SKM-1 (cell line): Measurements from ENCODE around the gene PSMD2.
"Not testable (repeated sequence)": the region's sequence is repeated elsewhere in the genome, so short reads cannot be mapped to it uniquely, and the experiment has no call there.

Experiments
- DNase-seq: peaks from one replicate; lab custom pipeline; 2025; ENCODE audit not compliant: unreplicated experiment; lab: John Stamatoyannopoulos, UW

PSMD2 gene

GRCh38 chr3:184298759-184299487, at the start of gene PSMD2:
Gene PSMD2, plus strand, starts transcription at chr3:184299241. Its CDS starts 26 bp downstream, at chr3:184299267.
- peak; percentile 93 for DNase-seq

DNA sequence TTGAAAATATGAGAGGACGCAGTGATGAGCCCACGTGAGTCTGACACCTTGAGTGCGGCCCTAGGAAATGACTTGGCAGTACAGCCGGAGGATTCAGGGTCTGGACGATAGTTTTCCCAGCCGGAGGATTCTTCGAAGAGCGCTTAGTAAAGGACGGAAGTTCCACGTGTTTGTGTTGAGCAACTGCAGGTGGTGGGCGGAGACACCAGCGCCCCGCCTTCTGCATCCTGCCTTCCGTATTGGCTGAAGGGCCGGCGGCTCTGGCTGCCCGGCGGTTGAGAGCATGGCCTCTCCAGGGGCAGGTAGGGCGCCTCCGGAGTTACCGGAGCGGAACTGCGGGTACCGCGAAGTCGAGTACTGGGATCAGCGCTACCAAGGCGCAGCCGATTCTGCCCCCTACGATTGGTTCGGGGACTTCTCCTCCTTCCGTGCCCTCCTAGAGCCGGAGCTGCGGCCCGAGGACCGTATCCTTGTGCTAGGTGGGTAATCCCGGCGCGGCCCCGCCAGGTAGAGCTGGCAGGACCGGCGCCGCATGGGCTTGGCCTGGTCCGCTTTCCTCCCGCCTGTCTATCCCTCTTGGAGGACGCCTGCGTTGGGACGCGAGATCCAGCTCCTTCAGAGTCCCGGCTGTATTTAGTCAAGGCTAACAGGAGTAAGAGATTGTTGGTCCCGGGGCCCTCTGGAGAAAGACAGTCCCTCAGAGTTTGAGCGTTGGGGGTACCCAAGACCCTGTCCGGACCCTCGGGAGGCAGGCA, 49.5 kb upstream of the PSMD2 start, which contains the start of gene EEF1AKMT4:
TSS of gene EEF1AKMT4 (plus strand) at position 261 of the 755 bp plus-strand sequence. CDS start at position 284, 23 bp downstream.
- DNase-seq: peak; percentile 94

GRCh38 chr3:184250167-184250828, 48.7 kb upstream of the PSMD2 start:
- peak; percentile 91 for DNase-seq

DNA sequence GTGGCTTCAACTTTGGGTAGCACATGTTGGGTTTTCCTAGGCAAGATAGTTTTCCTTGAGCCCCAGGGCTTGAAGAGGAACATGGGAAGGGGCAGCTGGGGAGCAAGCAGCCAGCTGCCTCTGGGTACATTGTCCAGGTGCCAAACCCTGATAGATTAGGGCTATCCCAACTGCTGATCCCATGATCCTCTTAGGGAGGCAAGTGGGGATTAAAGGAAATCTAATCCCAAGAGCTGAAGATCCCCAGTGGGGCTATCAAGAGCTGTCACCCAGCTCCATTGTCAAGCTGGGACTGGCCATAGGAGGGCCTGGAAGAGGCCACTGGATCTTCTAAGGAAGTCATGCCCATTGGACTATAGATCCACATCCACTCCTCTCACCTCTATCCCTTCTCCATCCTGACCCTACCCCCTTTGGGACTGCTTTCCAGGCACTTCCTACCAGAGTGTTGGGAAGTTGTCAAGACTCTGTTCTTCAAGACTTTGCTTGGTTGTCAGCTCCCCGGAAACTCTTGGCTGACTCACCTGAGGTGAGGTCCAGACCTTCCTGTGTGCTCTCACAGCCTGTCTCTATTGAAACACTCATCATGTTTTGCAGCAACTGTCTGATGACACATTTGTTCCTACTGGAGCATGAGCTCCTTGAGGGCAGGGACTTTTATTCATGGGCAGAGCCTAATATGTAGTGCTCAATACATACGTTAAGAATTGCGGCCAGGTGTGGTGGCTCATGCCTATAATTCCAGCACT, 43.6 kb upstream of the PSMD2 start:
- DNase-seq: no peak

GRCh38 chr3:184257083-184257915, 41.7 kb upstream of the PSMD2 start:
- DNase-seq: no peak

DNA sequence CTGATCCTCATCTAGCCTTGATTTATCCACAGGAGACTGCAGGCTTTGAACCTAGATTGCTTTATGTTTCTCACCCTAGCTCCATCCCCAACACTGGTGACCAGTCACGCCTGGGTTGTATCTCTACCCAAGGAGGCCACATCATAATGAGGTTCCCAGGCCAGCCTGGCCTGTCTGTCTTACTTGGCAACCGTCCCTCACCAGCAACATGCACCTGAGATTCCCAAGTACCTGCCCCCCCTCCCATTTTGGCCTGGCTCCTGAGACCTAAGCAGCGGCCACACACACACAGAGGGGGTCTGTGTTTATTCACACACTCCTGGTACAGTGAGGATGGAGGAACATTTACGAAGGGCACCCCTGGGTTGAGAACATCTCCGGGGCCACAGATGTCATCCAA, 40.1 kb upstream of the PSMD2 start:
- DNase-seq: no peak

DNA sequence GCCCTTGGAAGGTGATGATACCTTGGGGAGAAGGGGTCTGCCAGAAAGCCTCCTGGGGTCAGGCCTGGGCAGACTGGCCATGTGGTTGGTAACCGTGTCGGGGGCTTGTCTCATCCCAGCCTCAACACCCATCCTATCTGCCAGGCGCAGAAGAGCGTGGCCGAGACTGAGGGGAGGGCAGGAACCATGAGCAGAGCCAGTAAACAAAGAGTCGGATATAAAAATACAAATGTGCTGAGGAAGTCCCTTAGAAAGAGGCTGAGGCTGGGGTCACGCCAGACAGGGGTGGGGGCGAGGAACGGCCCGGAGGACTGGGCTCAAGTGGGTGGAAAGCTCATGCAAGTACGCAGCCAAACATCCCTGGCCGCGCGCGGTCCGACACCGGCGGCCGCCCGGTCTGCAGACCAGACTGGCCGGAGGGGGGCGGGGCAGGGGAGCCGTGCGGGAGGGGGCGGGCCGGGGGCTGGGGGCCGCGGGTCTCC, 39.6 kb upstream of the PSMD2 start:
- no peak for DNase-seq

DNA sequence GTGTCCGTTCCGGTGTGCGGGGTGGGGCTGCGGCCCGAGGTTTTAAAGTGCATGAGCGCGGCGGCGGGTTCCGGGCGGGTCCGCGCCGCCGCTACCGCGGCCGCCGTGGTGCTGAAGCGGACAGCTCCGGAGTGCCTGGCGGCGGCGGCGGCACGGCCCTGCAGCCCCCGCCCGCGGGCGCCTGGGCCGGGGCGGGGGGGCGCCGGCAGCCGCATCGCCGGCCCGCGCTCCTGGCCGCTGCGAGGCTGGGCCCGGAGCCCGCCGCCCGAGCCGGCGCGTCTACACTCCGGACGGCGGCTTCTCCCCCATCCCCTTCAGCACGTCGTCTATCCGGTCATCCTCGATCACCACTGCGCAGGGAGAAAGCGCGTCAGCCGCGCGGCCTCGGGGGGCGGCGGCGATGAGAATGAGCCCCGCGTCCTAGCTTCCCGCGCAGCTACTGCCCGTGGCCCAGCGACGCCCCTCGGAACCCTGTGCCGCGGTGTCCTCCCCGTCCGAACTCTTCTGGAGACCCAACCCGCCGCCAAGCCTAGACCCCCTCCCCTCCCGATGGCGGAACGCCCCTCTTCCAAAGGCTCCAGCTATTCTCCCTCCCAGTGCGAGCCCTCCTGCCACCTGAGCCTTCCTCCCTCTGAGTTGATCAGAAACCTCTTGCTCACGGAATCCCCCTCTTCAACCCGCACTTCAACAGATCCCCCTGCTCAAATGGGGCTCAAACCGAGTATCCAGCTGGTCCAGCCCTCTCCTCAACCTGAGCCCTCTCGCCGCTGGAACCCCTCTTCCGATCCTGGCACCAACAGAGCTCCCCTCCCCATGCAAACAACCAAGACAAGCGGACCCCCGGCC, 38.9 kb upstream of the PSMD2 start:
- no peak for DNase-seq

GRCh38 chr3:184260724-184261269, 38.2 kb upstream of the PSMD2 start:
- no peak for DNase-seq

- peak; percentile 10 for DNase-seq
Measured at GRCh38 chr3:184261270-184261853, 37.7 kb upstream of the PSMD2 start, which contains the start of gene CAMK2N2. Gene CAMK2N2, minus strand, starts transcription at chr3:184261553. Its CDS starts 268 bp downstream, at chr3:184261285.

DNA sequence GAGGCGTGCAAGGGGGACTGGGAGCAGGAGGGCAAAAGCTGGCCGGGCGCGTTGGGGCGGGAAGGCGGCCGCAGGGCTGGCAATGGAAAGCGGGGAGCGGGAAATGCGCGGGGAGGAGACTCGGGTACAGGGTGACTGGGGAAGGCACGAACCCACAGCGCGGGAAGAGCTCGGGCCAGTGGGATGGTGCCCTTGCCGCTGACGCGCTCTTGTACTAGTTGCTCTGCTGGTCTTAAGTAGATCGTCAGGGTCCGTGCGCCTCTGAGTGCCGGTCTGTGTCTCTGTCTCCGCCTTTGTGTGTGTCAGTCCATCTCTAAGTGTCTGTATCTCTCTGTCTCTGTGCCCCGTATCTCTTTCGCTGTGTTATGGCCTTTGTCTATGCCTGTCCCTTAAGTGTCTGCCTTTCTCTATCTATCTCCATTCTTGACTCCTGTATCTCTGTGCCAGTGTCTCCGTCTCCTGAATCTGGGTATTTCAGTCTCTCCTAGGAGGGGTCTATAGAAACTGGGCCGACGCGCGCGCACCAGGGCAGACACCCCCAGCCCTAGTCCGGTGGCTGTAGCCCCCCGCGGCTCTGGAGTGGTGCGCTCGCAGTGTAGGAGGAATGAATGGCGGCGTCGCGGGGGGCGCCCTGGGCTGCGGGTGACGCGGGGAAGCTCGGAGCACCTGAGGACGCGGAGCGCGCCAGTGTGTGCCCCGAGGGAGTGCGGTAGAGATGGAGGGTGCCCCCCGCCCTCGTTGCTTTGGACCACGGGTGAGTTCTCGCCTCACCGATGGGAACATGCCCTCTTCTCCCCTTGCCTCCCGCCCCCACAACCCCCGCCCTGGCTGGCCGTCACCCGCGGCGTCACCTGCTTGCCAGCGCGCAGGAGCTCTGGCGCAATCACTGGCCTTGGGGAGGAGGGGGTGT, 36.9 kb upstream of the PSMD2 start:
- DNase-seq: no peak

DNA sequence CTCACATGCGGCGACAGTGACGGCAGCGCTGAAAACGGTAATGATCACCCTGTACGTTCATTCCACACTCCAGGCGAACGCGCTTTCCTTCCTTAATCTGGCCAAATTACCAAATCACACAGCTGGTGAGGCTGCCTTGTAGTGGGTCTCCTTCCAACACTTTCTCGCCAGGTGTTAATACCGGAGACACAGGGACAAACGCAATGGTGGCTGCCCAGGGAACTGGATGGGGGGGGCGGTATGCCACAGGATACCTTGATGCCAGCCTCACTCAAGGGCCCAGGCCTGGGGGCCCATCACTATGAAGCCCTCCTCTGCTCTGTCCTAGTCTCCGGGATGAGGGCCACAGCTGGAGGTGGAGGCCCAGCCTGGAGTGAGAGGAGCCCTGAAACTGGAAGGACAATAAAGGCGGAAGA, 36.3 kb upstream of the PSMD2 start:
- no peak for DNase-seq

GRCh38 chr3:184267249-184267648, 31.8 kb upstream of the PSMD2 start:
- not testable (repeated sequence) for DNase-seq

- DNase-seq: no peak
Measured at GRCh38 chr3:184272269-184272668, 26.8 kb upstream of the PSMD2 start.

DNA sequence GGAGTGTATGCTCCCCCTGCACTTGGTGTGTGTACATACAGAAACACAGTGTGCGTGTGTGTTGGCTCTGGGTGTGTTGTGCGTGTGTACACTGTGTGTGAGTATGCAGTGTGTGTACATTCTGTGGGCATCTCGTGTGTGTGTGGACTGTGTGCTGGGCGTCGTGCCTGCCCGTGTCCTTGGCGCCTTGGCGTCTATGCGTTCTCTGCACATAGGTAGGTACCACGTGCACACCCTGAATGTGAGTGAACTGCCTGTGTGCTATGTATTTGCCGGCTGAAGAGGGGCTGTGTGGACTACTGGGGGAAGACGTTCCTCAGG, 23.7 kb upstream of the PSMD2 start:
- DNase-seq: no peak

DNA sequence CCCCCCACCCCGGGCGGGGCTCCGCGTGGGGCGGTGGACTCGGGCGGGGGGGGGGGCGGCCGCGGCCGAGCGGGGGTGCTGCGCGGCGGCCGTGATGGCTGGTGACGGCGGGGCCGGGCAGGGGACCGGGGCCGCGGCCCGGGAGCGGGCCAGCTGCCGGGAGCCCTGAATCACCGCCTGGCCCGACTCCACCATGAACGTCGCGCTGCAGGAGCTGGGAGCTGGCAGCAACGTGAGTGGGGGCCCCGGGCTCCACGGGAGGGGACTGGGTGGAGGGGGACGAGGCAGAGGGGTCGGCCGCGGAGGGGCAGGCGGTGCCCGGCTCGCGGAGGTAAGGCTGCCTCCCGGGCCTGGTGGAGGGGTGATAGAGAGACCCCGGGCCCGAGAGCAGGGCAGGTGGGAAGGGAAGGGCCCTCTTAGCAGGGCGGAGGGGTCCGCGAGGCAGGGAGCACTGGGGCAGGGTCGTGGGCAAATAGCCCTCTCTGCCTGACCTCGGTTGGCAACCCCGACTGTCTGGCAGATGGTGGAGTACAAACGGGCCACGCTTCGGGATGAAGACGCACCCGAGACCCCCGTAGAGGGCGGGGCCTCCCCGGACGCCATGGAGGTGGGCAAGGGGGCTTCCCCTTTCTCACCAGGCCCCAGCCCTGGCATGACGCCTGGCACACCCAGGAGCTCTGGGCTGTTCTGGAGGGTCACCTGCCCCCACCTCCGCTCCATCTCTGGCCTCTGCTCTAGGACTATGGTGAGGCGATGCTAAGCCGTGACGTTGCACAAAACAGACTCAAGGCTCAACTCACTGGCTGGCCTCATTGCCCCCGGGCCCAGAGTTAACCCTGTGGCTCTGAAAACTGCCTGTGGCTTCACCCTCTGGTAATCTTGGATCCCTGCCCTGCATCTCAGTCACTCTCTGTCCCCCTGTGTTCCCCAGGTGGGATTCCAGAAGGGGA, 22.8 kb upstream of the PSMD2 start, which contains the start of gene ECE2:
TSS of gene ECE2 (plus strand) at position 62 of the 950 bp plus-strand sequence. CDS start at position 194, 132 bp downstream.
- DNase-seq: no peak
